A549 (cell line): Measurements from ENCODE around the gene MLPH.

Experiments used
- CHD4 ChIP-seq: fragments of 200-600 bp; sonication (generic); IDR thresholded peaks from 2 replicates; pipeline ENCODE4 v1.6.1; 2016; ENCODE audit warnings: antibody characterized with exemption, mild to moderate bottlenecking, borderline replicate concordance
- GATA3 ChIP-seq: IDR thresholded peaks from 2 replicates; pipeline ENCODE4 v1.6.1; 2012; ENCODE audit warnings: borderline replicate concordance
- KDM1A ChIP-seq: fragments of 200-600 bp; sonication (generic); IDR thresholded peaks from 2 replicates; pipeline ENCODE4 v1.6.1; 2016; ENCODE audit warnings: low read depth, mild to moderate bottlenecking
- NFE2L2 ChIP-seq: fragments of 150-350 bp; conservative IDR thresholded peaks from 2 replicates; pipeline ENCODE4 v1.6.1; 2014; ENCODE audit warnings: low read length
- PHF8 ChIP-seq: fragments of 200-600 bp; sonication (generic); IDR thresholded peaks from 2 replicates; pipeline ENCODE4 v1.6.1; 2016; ENCODE audit warnings: low read depth, mild to moderate bottlenecking, antibody characterized with exemption, moderate library complexity, borderline replicate concordance
- ZSCAN20 ChIP-seq: fragments of 250-450 bp; sonication (Bioruptor Pico); IDR thresholded peaks from 2 replicates; pipeline ENCODE4 v1.8.0; 2022; ENCODE audit warnings: mild to moderate bottlenecking, moderate library complexity
- TF ChIP-seq, protein P1 (sequence below): fragments of >200 bp; sonication (Bioruptor Twin); formaldehyde crosslinking; IDR thresholded peaks from 3 replicates; pipeline ENCODE4 v1.5.1; 2016
- TF ChIP-seq, protein P2 (sequence below): IDR thresholded peaks from 2 replicates; pipeline ENCODE4 v1.6.1; 2012

DNA sequence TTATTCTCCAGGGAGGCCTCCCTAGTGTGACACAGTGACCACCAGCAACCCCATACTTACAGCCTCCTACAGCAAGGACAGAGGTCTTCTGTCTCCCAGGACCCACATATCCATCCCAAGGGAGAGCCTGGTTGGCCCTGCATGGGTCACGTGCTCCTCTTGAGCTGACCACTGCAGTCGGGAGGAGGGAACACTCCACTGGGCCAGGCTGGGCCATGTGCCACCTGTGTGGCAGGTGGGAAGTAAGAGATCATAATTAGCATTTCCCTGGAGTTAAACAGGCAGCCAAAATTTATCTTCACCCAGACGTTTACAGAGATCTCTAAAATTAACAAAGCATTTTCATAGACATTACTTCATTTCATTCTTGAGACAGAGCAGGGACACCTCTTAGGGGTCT, 33.4 kb upstream of the MLPH start:
- no peak for TF ChIP-seq ZSCAN20 (CRISPR knock-in tag)
- TF ChIP-seq, protein P1, sequence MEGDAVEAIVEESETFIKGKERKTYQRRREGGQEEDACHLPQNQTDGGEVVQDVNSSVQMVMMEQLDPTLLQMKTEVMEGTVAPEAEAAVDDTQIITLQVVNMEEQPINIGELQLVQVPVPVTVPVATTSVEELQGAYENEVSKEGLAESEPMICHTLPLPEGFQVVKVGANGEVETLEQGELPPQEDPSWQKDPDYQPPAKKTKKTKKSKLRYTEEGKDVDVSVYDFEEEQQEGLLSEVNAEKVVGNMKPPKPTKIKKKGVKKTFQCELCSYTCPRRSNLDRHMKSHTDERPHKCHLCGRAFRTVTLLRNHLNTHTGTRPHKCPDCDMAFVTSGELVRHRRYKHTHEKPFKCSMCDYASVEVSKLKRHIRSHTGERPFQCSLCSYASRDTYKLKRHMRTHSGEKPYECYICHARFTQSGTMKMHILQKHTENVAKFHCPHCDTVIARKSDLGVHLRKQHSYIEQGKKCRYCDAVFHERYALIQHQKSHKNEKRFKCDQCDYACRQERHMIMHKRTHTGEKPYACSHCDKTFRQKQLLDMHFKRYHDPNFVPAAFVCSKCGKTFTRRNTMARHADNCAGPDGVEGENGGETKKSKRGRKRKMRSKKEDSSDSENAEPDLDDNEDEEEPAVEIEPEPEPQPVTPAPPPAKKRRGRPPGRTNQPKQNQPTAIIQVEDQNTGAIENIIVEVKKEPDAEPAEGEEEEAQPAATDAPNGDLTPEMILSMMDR, result no peak
- TF ChIP-seq CHD4, result no peak
- no peak for TF ChIP-seq KDM1A
- TF ChIP-seq, protein P2, sequence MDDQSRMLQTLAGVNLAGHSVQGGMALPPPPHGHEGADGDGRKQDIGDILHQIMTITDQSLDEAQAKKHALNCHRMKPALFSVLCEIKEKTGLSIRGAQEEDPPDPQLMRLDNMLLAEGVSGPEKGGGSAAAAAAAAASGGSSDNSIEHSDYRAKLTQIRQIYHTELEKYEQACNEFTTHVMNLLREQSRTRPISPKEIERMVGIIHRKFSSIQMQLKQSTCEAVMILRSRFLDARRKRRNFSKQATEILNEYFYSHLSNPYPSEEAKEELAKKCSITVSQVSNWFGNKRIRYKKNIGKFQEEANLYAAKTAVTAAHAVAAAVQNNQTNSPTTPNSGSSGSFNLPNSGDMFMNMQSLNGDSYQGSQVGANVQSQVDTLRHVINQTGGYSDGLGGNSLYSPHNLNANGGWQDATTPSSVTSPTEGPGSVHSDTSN, result no peak
- no peak for TF ChIP-seq GATA3
- TF ChIP-seq NFE2L2, result no peak
- no peak for TF ChIP-seq PHF8
